GM12878 (cell line): ENCODE data around the gene TESMIN. TPM values are rescaled to one million over a fixed set of nuclear protein-coding genes. Genes with fewer than 3 reads are reported as not detected.

ENCODE experiments used
- ATAC-seq: fragments of 200-7000 bp; cut with Tn5 transposase; 3 replicates; pipeline ENCODE4 v1.9.1; 2020; ENCODE audit warnings: mild to moderate bottlenecking, moderate library complexity
- BruUV-seq: library from RNA; stranded (reverse); fragments of 400-500 nt; replicated peaks from 2 replicates; lab custom pipeline; 2021; lab: Mats Ljungman, UMichigan
- CTCF ChIA-PET: fragments of 300-600 bp; sonication (Branson Sonifier 250); formaldehyde crosslinking; extraction: SDS; loops from one replicate; lab custom pipeline; 2021; ENCODE audit warnings: inconsistent platforms; lab: Yijun Ruan, JAX
- POLR2A ChIA-PET: fragments of 350-600 bp; formaldehyde crosslinking; extraction: SDS; loops from one replicate; lab custom pipeline; 2021; ENCODE audit warnings: inconsistent platforms; lab: Charles Lee
- RAD21 ChIA-PET: fragments of 300-600 bp; sonication (Branson Sonifier 250); formaldehyde crosslinking; loops from one replicate; lab custom pipeline; 2023; ENCODE audit warnings: antibody characterized with exemption; ENCODE audit not compliant: unreplicated experiment; lab: Charles Lee
- SMC1A ChIA-PET: fragments of 300-600 bp; sonication (Branson Sonifier 250); formaldehyde crosslinking; loops from one replicate; lab custom pipeline; 2023; ENCODE audit not compliant: unreplicated experiment, uncharacterized antibody; lab: Charles Lee
- DNase-seq: peaks from one replicate; pipeline ENCODE4 v3.0.0-alpha.2; 2011; ENCODE audit warnings: low read depth, low spot score
- FAIRE-seq: peaks from 3 replicates; lab custom pipeline; 2011; peaks lifted over from hg19 to GRCh38; lab: Jason Lieb, UNC
- H2AFZ ChIP-seq: 2 replicates; pipeline ENCODE4 v1.6.0; 2011; ENCODE audit warnings: low read depth, low read length, control low read depth; ENCODE audit not compliant: control insufficient read depth
- H3K27ac ChIP-seq: 2 replicates; pipeline ENCODE4 v1.5.1; 2011; ENCODE audit warnings: control low read depth; ENCODE audit not compliant: control insufficient read depth, insufficient read depth
- H3K27me3 ChIP-seq, 2 experiments: replicated peaks in 1 of 2; 2 replicates each; pipeline versions ENCODE4 v1.6.0 to v1.6.1; 2011; ENCODE audit warnings: low read length in 1 of 2; ENCODE audit not compliant: control insufficient read depth in 2 of 2, insufficient read depth in 2 of 2
- H3K36me3 ChIP-seq, 2 experiments: 2 replicates each; pipeline ENCODE4 v1.5.1; 2011; ENCODE audit warnings: low read length in 1 of 2; ENCODE audit not compliant: control insufficient read depth in 2 of 2, insufficient read depth in 2 of 2
- H3K4me1 ChIP-seq: 2 replicates; pipeline ENCODE4 v1.6.1; 2011; ENCODE audit warnings: mild to moderate bottlenecking, low read length, moderate library complexity, mixed read lengths; ENCODE audit not compliant: control insufficient read depth, insufficient read depth
- H3K4me2 ChIP-seq: 2 replicates; pipeline ENCODE4 v1.6.0; 2011; ENCODE audit warnings: control low read depth; ENCODE audit not compliant: control insufficient read depth, insufficient read depth
- H3K4me3 ChIP-seq: fragments of 200-600 bp; sonication (generic); 2 replicates; pipeline ENCODE4 v1.5.1; 2016
- H3K79me2 ChIP-seq: 2 replicates; pipeline ENCODE4 v1.6.0; 2011; ENCODE audit warnings: low read length; ENCODE audit not compliant: control insufficient read depth, insufficient read depth
- H3K9ac ChIP-seq: 2 replicates; pipeline ENCODE4 v1.8.0; 2011; ENCODE audit warnings: low read length, control low read depth, mixed read lengths; ENCODE audit not compliant: control insufficient read depth, insufficient read depth
- H3K9me3 ChIP-seq: replicated peaks from 3 replicates; pipeline ENCODE4 v1.5.1; 2011; ENCODE audit warnings: mild to moderate bottlenecking, low read length; ENCODE audit not compliant: control insufficient read depth, insufficient read depth
- H4K20me1 ChIP-seq: 2 replicates; pipeline ENCODE4 v1.6.0; 2011; ENCODE audit not compliant: control insufficient read depth, insufficient read depth
- BACH1 ChIP-seq: fragments of 450-650 bp; IDR thresholded peaks from 2 replicates; pipeline ENCODE4 v1.6.1; 2017; ENCODE audit warnings: mild to moderate bottlenecking, borderline replicate concordance
- DPF2 ChIP-seq: fragments of 450-650 bp; IDR thresholded peaks from 2 replicates; pipeline ENCODE4 v1.6.1; 2017; ENCODE audit warnings: mild to moderate bottlenecking
- NR2C1 ChIP-seq: fragments of 450-650 bp; IDR thresholded peaks from 2 replicates; pipeline ENCODE4 v1.6.1; 2017; ENCODE audit warnings: antibody characterized with exemption, mild to moderate bottlenecking, moderate library complexity
- SMAD5 ChIP-seq: IDR thresholded peaks from 2 replicates; pipeline ENCODE4 v1.6.1; 2016; ENCODE audit warnings: antibody characterized with exemption, low read depth
- SREBF2 ChIP-seq: IDR thresholded peaks from 2 replicates; pipeline ENCODE4 v1.6.1; 2012; ENCODE audit warnings: mild to moderate bottlenecking, low read length
- ZNF24 ChIP-seq: fragments of 450-650 bp; IDR thresholded peaks from 2 replicates; pipeline ENCODE4 v1.6.1; 2017; ENCODE audit warnings: antibody characterized with exemption, mild to moderate bottlenecking
- ZNF622 ChIP-seq: fragments of 450-650 bp; IDR thresholded peaks from 2 replicates; pipeline ENCODE4 v1.6.1; 2017; ENCODE audit warnings: mild to moderate bottlenecking, inconsistent platforms
- WGBS: methylation state at CpG from one replicate; pipeline ENCODE4 v1.1.6; 2016; ENCODE audit warnings: low lambda C conversion rate; ENCODE audit not compliant: insufficient replicate concordance, insufficient coverage; ENCODE audit errors: missing lambda C conversion rate; 5-methylcytosine and 5-hydroxymethylcytosine counted together
- in situ Hi-C: fragments of 300-500 bp; cut with MboI; formaldehyde crosslinking; loops from 9 replicates; pipeline ENCODE4 v1.14.3; 2018; ENCODE audit warnings: mixed read lengths
- intact Hi-C: fragments of 100-400 bp; cut with micrococcal nuclease; formaldehyde crosslinking; loops from one replicate; pipeline ENCODE4 v1.14.2; 2022; ENCODE audit not compliant: unreplicated experiment
- polyA plus RNA-seq, 11 experiments: library from polyadenylated mRNA; depleted of rRNA in 4 of 11; unstranded in 6 of 11; stranded (reverse) in 5 of 11; fragments of >200 nt; fragmentation: Nextera tagmentation in 4 of 11; fragmentation: Illumina TruSeq in 1 of 11; extraction: Ambion mirVana in 4 of 11; extraction: Trizol in 1 of 11; gene quantifications; 1 replicate in 1 of 11; 2 replicates in 10 of 11; pipeline versions ENCODE4 v1.2.1 to v1.2.3, GENCODE V29; 2011 to 2016; ENCODE audit warnings: inconsistent platforms in 2 of 11, missing spikeins in 2 of 11, low read depth in 1 of 11
- total RNA-seq, 4 experiments: library from RNA; depleted of rRNA in 3 of 4; stranded (reverse); fragments of >200 nt in 3 of 4; fragmentation: Illumina TruSeq in 1 of 4; extraction: Trizol in 1 of 4; gene quantifications; 2 replicates each; pipeline versions ENCODE4 v1.2.1 to v1.2.3, GENCODE V29; 2013 to 2021
- TF ChIP-seq, protein P1 (sequence below): IDR thresholded peaks from 2 replicates; pipeline ENCODE4 v1.6.1; 2011; ENCODE audit warnings: borderline replicate concordance, low read depth, mild to moderate bottlenecking, moderate library complexity, low read length; ENCODE audit not compliant: insufficient read depth, poor library complexity, severe bottlenecking
- TF ChIP-seq, protein P2 (sequence below): fragments of 450-650 bp; IDR thresholded peaks from 2 replicates; pipeline ENCODE4 v1.6.1; 2017; ENCODE audit warnings: mild to moderate bottlenecking, moderate library complexity

TESMIN gene
- total and polyA plus RNA-seq, 10 of the 15 experiments (the other 5 are each of a cell fraction or from before 2014, with no cell fraction given): 0.31 to 3.4 (median 1.2) TPM; not detected in 1

DNA sequence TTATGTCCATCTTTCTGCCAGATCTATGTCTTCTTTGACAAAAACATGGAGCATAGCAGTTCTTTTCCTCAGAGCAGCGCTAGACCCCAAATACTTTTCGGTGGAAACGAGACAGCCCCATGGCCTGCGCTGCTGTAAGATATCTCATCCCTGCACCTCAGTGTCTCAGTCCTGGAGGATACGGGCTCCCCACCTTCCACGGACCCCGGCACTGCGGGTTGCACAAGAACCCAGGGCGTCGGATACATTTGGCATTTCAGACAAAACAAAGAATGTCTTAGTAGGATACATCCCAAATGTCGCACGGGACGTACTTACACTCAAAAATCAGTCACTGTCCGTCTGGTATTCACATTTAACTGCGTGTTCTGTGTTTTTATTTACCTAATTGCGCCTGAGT is 76.9 kb downstream of the TESMIN start:
- Histone ChIP-seq H3K4me3 (no peak overlapping the region), H3K9ac (no peak overlapping the region), H4K20me1 (no peaks in the 10 kb centered on the region), H3K4me2 (no peak overlapping the region), H3K9me3 (no peaks in the 10 kb centered on the region), H3K27me3 (no peaks in the 10 kb centered on the region; a peak in 1 of 4 replicates), H3K27ac (no peak overlapping the region), H3K79me2 (no peaks in the 10 kb centered on the region), H3K4me1 (no peaks in the 10 kb centered on the region), H3K36me3 (no peaks in the 10 kb centered on the region), H2AFZ (no peak overlapping the region)
- CTCF ChIA-PET: no interaction called here
- DNase-seq (no peak), ATAC-seq (no peak), FAIRE-seq (no peak)
- TF ChIP-seq BACH1 (no peak), SREBF2 (no peak), NR2C1 (no peak), SMAD5 (no peak), DPF2 (no peak), ZNF622 (no peak), ZNF24 (no peak)
- TF ChIP-seq, protein P1, sequence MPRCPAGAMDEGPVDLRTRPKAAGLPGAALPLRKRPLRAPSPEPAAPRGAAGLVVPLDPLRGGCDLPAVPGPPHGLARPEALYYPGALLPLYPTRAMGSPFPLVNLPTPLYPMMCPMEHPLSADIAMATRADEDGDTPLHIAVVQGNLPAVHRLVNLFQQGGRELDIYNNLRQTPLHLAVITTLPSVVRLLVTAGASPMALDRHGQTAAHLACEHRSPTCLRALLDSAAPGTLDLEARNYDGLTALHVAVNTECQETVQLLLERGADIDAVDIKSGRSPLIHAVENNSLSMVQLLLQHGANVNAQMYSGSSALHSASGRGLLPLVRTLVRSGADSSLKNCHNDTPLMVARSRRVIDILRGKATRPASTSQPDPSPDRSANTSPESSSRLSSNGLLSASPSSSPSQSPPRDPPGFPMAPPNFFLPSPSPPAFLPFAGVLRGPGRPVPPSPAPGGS: no peak
- TF ChIP-seq, protein P2, sequence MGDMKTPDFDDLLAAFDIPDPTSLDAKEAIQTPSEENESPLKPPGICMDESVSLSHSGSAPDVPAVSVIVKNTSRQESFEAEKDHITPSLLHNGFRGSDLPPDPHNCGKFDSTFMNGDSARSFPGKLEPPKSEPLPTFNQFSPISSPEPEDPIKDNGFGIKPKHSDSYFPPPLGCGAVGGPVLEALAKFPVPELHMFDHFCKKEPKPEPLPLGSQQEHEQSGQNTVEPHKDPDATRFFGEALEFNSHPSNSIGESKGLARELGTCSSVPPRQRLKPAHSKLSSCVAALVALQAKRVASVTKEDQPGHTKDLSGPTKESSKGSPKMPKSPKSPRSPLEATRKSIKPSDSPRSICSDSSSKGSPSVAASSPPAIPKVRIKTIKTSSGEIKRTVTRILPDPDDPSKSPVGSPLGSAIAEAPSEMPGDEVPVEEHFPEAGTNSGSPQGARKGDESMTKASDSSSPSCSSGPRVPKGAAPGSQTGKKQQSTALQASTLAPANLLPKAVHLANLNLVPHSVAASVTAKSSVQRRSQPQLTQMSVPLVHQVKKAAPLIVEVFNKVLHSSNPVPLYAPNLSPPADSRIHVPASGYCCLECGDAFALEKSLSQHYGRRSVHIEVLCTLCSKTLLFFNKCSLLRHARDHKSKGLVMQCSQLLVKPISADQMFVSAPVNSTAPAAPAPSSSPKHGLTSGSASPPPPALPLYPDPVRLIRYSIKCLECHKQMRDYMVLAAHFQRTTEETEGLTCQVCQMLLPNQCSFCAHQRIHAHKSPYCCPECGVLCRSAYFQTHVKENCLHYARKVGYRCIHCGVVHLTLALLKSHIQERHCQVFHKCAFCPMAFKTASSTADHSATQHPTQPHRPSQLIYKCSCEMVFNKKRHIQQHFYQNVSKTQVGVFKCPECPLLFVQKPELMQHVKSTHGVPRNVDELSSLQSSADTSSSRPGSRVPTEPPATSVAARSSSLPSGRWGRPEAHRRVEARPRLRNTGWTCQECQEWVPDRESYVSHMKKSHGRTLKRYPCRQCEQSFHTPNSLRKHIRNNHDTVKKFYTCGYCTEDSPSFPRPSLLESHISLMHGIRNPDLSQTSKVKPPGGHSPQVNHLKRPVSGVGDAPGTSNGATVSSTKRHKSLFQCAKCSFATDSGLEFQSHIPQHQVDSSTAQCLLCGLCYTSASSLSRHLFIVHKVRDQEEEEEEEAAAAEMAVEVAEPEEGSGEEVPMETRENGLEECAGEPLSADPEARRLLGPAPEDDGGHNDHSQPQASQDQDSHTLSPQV: no peak
- POLR2A ChIA-PET: interaction anchor here (0.5 kb wide), 1 partner anchor 280 kb away, joined by 4 read pairs; no protein-coding TSS in a partner anchor
- SMC1A ChIA-PET: interaction anchor here (1.1 kb wide), 1 partner anchor 22 kb away, joined by 3 read pairs; no protein-coding TSS in a partner anchor
- RAD21 ChIA-PET: no interaction called here
- intact Hi-C loops (no loop called here), in situ Hi-C loops (no loop called here)
- WGBS: 63% methylated on average over 16 of the region's 16 CpGs
- no TSS peak for BruUV-seq
